GM21529 (cell line): ENCODE measurements around the gene GPT2.
"Not testable (repeated sequence)": the region's sequence is repeated elsewhere in the genome, so short reads cannot be mapped to it uniquely, and the experiment has no call there.

Source experiments
- ATAC-seq: cut with Tn5 transposase; IDR thresholded peaks from one replicate; pipeline ENCODE4 v1.9.1; 2021; ENCODE audit not compliant: unreplicated experiment

The GPT2 gene

DNA sequence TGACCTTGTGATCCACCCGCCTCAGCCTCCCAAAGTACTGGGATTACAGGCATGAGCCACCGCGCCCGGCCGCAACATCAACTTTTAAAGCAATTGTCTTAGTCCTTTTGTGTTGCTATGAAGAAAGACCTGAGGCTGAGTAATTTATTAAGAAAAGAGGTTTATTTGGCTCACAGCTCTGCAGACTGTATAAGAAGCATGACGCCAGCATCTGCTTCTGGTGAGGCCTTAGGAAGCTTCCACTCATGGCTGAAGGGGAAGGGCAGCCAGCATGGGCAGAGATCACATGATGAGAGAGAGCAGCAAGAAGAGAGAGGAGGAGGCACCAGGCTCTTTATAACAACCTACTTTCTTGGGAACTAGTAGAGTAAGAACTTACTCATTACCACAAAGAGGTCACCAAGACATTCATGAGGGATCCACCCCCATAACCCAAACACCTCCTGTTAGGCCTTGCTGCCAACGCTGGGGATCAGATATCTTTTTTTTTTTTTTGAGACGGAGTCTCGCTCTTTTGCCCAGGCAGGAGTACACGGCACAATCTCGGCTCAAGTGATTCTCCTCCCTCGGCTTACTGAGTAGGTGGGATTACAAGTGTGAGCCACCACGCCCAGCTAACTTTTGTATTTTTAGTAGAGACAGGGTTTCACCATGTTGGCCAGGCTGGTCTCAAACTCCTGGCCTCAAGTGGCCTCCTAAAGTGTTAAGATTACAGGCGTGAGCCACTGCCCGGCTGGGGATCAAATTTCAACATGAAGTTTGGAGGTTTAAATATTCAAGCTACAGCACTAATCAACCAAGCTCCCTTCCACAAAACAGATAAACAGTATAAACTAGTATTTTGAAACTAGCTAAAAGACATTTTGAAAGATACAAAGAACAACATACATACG, 21.4 kb upstream of the GPT2 start:
- no peak for ATAC-seq

DNA sequence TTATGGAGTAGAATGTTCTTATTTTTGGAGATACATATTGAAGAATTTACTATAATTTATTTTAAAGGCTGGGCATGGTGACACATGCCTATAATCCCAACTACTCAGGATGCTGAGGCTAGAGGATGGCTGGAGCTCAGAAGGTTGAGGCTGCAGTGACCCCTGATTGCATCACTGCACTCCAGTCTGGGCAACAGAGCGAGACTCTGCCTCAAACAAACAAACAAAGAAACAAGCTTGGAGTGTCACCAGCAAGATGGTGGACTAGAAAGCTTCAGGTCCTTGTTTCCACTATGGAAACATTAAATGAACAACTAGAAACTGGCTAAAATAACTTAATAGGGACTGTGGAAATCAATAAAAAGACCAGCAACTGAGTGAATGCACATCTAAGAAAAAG, 17.9 kb upstream of the GPT2 start:
- no peak for ATAC-seq

- not testable (repeated sequence) for ATAC-seq
Measured at GRCh38 chr16:46867486-46867885, 16.7 kb upstream of the GPT2 start.

DNA sequence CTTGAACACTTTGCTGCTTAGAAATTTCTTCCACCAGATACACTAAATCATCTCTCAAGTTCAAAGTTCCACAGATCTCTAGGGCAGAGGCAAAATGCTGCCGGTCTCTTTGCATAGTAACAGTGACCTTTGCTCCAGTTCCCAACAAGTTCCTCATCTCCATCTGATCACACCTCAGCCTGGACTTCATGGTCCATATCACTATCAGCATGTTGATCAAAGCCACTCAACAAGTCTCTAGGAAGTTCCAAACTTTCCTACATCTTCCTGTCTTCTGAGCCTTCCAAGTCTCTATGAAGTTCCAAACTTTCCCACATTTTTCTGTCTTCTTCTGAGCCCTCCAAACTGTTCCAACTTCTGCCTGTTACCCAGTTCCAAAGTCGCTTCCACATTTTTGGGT, 15.3 kb upstream of the GPT2 start:
- ATAC-seq, result not testable (repeated sequence)

- no peak for ATAC-seq
Measured at GRCh38 chr16:46871597-46871996, 12.6 kb upstream of the GPT2 start.

GRCh38 chr16:46873201-46873600, 11.0 kb upstream of the GPT2 start:
- ATAC-seq, result no peak

DNA sequence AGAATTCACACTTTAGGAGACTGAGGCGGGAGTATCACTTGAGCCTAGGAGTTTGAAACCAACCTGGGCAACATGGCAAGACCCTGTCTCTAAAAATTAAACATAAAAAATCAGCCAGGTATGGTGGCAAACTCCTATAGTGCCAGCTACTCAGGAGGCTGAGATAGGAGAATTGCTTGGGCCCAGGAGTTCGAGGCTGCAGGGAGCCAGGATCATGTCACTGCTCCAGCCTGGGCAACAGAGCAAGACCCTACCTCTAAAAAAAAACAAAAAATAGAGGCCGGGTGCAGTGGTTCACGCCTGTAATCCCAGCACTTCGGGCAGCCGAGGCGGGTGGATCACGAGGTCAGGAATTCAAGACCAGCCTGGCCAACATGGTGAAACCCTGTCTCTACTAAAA, 8.9 kb upstream of the GPT2 start:
- no peak for ATAC-seq

GRCh38 chr16:46882304-46882939, 1.7 kb upstream of the GPT2 start:
- no peak for ATAC-seq

GRCh38 chr16:46882940-46883307, 1.2 kb upstream of the GPT2 start:
- no peak for ATAC-seq

GRCh38 chr16:46883353-46883689, 841 bp upstream of the GPT2 start:
- ATAC-seq, result no peak

GRCh38 chr16:46884513-46885293, 541 bp downstream of the GPT2 start:
- ATAC-seq, result peak; percentile 16

DNA sequence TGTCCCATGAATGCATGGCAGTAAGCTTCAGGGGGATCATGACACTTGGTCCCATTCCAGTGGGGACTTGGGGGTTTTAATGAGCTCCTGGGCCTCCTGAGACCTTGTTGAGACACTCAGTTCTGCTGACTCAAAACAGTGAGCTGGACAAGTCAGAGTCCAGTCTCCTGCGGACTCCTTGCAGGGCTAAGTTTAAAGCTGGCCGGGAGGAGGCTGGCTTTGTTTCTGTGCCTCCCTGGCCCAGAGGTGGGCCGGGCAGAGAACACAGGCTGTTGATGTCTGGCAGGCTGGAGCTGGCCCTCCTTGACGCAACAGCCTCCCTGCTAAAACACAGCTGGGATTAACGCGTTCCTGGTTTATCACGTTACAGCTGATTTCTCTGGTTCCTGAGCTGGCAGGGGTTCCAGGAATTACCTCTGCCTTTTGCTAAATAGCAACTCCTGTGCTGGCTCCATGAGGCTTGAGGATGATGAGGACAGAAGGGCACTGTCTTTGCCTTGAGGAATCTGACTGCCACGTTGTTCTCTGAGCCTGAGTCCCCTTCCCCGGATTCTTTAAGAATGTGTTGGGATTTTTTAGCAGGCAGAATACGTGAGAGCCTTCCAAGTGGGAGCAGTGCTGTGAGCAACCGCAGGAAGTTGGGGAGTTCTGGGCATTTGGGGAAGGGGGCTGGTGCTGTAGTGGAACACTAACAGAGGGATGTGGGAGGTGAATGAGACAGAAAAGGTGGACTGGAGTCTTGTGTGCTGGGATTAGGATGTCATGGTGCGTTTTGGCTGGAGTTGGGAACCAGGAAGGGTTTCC, 2.0 kb downstream of the GPT2 start:
- no peak for ATAC-seq

DNA sequence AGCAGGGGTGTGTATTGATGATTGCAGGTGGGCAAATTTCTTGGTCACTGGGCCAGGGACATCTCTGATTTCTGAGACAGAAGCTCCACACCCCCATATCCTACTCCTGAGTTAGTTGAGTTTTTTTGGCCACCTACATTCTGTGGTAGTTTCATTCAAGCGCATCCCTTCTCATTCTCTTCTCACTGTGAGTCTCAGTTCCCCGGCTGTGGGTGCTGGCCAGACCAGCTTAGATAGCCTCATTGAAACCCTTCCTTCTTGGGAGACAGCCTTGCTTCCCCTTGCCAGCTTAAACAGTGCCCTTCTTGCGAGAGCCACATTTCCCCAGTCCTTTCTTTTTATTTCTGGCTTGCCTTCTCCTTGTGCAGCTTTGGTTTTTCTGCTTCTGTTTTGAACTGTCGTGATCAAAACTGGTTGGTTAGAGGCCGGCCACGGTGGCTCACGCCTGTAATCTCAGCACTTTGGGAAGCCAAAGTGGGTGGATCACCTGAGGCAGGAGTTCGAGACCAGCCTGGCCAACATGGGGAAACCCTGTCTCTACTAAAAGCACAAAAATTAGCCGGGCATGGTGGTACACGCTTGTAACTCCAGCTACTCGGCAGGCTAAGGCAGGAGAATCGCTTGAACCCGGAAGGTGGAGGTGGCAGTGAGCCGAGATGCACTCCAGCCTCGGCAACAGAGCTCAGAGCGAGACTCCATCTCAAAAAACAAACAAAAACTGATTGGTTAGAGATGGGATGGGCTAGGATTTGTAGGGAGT, 2.8 kb downstream of the GPT2 start:
- no peak for ATAC-seq

- ATAC-seq, result no peak
Measured at GRCh38 chr16:46887524-46887854, 3.3 kb downstream of the GPT2 start.

DNA sequence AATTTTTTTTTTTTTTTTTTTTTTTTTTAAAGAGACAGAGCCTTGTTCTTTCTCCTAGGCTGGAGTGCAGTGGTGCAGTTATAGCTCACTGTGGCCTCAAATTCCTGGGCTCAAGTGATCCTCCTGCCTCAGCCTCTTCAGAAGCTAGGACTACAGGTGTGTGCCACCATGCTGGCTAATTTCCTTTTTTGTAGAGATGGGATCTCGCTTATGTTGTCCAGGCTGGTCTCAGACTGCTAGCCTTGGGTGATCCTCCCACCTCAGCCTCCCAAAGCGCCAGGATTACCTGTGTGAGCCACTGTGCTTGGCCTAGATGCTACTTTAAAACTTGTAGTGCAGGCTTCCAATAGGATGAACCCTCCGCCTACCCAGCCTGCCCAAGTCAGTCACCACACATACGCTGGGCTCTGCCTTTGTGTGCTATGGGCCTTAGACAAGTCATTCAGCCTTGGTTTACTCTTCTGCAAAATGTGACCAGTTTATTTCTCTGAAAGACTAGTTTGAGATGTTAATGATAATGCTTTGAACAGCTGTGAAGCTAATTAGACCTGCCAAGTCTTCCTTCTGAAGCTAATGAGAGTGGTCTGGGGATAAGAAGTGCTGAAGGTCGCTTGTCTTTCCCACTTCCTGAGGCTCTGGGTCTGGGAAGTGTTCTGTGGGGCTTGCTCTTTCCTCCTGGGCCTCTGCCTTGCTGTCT, 5.2 kb downstream of the GPT2 start:
- no peak for ATAC-seq

DNA sequence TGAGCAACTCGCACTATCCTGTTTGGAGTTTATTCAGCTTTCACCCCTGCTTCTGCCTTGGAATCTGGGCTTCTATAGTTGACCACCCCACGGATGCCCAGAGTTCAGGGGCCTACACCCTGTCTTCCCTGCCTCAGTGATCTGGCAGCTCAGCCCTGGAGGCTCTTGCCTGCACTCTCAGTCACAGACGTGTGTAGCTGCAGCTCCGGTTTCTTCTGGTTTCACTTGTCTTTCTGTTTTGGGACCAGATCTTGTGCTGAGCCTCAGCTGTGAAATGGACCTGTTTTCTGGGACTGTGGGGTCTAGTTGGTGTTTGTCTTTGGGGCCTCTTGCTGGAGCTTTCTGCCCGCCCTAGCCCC, 5.8 kb downstream of the GPT2 start:
- peak; percentile 84 for ATAC-seq

DNA sequence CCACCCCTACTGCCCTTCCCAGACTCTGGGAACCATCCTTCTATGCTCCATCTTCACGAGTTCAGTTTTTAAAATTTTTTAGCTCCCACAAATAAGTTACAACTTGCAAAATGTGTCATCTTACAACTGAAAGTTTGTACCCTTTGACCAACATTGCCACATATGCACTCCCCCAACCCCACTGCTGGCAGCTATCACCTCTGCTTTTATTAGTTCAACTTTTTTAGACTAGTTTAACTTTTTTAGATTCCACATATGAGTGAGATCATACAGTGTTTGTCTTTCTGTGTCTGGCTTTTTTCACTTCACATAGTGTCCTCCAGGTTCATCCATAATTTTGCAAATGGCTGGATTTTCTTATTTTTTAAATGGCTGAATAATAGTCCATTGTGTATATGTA, 7.7 kb downstream of the GPT2 start:
- ATAC-seq, result no peak

GRCh38 chr16:46894036-46894672, 10.0 kb downstream of the GPT2 start:
- ATAC-seq, result no peak
